ENCODE measurements around the gene FAM13C.

Gene FAM13C

DNA sequence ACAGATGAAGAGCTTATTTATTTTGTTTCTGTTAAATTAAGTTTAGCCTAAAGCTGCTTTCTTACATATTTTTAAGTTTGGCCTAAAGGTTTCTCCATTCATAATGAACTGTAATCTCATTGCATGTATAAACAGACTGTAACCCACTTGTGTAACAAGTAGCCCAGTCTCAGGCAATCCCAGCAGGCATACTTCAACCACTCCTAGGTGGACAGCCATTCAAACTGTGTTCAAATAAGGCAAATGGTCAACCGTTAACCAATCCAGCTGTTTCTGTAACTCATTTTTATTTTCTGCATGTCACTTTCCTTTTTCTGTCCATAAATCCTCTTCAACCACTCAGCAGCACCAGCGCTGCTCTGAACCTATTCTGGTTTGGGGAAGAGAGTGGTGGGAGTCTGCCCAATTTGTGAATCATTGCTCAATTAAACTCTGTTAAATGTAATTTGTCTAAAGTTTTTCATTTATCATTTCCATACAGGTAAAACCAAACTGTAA lies 150.0 kb downstream of the FAM13C start:
- Histone ChIP-seq H3K36me3 (ENCODE audit: control insufficient read depth in 5 of 5, insufficient read depth in 5 of 5, low read length in 5 of 5) (no peaks in the 10 kb centered on the region), H3K9ac (ENCODE audit: low read length in 5 of 5) (no peak overlapping the region), H3K4me3 (ENCODE audit: low read depth in 1 of 5, low read length in 5 of 5) (no peak overlapping the region), H3K27ac (ENCODE audit: low read depth, low read length) (no peak overlapping the region), H3K4me1 (ENCODE audit: control insufficient read depth in 5 of 5, insufficient read depth in 5 of 5, low read length in 5 of 5) (no peaks in the 10 kb centered on the region), H3K27me3 (ENCODE audit: control insufficient read depth in 5 of 5, insufficient read depth in 4 of 5, low read length in 5 of 5) (no peaks in the 10 kb centered on the region), H3K9me3 (ENCODE audit: control insufficient read depth in 5 of 5, low read length in 5 of 5) (no peaks in the 10 kb centered on the region)

DNA sequence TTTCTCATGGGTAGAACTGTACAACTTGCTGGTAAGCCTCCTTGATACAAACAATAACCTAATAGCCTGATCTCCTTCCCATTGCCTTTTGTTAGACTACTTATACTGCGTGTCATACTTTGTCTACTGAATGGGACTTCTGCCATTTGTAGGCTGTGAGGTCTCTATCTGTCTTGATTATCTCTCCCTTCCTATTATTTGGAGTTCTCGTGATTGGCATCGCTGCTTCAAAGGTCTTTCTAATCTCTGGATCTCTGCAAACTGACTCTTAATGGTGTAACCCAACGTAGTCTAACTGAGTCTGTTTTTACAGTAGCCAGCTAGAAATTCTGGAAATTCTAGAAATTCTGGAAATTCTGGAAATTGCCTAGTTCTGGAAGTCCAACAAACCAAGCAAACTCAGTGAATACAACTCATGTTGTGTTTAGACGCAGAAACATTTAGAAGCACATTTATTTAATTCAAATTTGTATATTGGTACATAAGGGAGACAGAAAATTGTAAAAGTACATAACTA lies 156.1 kb downstream of the FAM13C start:
- Histone ChIP-seq H3K9ac (ENCODE audit: low read length in 5 of 5) (no peak overlapping the region), H3K9me3 (ENCODE audit: control insufficient read depth in 5 of 5, low read length in 5 of 5) (no peaks in the 10 kb centered on the region), H3K36me3 (ENCODE audit: control insufficient read depth in 5 of 5, insufficient read depth in 5 of 5, low read length in 5 of 5) (no peaks in the 10 kb centered on the region), H3K4me1 (ENCODE audit: control insufficient read depth in 5 of 5, insufficient read depth in 5 of 5, low read length in 5 of 5) (no peaks in the 10 kb centered on the region), H3K4me3 (ENCODE audit: low read depth in 1 of 5, low read length in 5 of 5) (no peak overlapping the region), H3K27ac (ENCODE audit: low read depth, low read length) (no peak overlapping the region), H3K27me3 (ENCODE audit: control insufficient read depth in 5 of 5, insufficient read depth in 4 of 5, low read length in 5 of 5) (no peaks in the 10 kb centered on the region)
